ENCODE measurements around the gene IL1RAP.

- no peak for TF ChIP-seq EZH2 (IDR thresholded peaks at IDR 0.05; ENCODE audit: low read depth, unreplicated experiment)
- no peak for TF ChIP-seq CTCF (conservative IDR thresholded peaks at IDR 0.05; ENCODE audit: low read depth in 2 of 2)
- TF ChIP-seq EZH2phosphoT487 (IDR thresholded peaks at IDR 0.05; ENCODE audit: unreplicated experiment) = no peak
Measured at GRCh38 chr3:190620886-190621608, 107.2 kb downstream of the IL1RAP start.
